Measurements from ENCODE around the gene SORCS2. TPM values are rescaled to one million over a fixed set of nuclear protein-coding genes. Genes with fewer than 3 reads are reported as not detected.

The SORCS2 gene
- total RNA-seq, 1 experiment from 2014 or later: 0.91 TPM

- DNase-seq (ENCODE audit: low read depth): no peak
Observed at GRCh38 chr4:7661066-7661748, 468.9 kb downstream of the SORCS2 start.

- no peak for DNase-seq (ENCODE audit: low read depth)
Observed at GRCh38 chr4:7661846-7662506, 469.6 kb downstream of the SORCS2 start.

- DNase-seq (ENCODE audit: low read depth): no peak
Observed at GRCh38 chr4:7662507-7662846, 470.1 kb downstream of the SORCS2 start.

- no peak for DNase-seq (ENCODE audit: low read depth)
Observed at GRCh38 chr4:7663075-7663541, 470.8 kb downstream of the SORCS2 start.

GRCh38 chr4:7664106-7664505 lies 471.8 kb downstream of the SORCS2 start:
- DNase-seq (ENCODE audit: low read depth): no peak

- DNase-seq (ENCODE audit: low read depth): no peak
Observed at GRCh38 chr4:7665321-7665720, 473.0 kb downstream of the SORCS2 start.

GRCh38 chr4:7666011-7666410 lies 473.7 kb downstream of the SORCS2 start:
- no peak for DNase-seq (ENCODE audit: low read depth)

- DNase-seq (ENCODE audit: low read depth): no peak
Observed at GRCh38 chr4:7666744-7667143, 474.4 kb downstream of the SORCS2 start.

GRCh38 chr4:7668271-7668670 lies 475.9 kb downstream of the SORCS2 start:
- DNase-seq (ENCODE audit: low read depth): no peak

GRCh38 chr4:7668826-7669225 lies 476.5 kb downstream of the SORCS2 start:
- DNase-seq (ENCODE audit: low read depth): no peak

GRCh38 chr4:7672601-7673000 lies 480.3 kb downstream of the SORCS2 start:
- DNase-seq (ENCODE audit: low read depth): no peak

- no peak for DNase-seq (ENCODE audit: low read depth)
Observed at GRCh38 chr4:7673121-7673520, 480.8 kb downstream of the SORCS2 start.

GRCh38 chr4:7674706-7675105 lies 482.4 kb downstream of the SORCS2 start:
- DNase-seq (ENCODE audit: low read depth): no peak

- DNase-seq (ENCODE audit: low read depth): no peak
Observed at GRCh38 chr4:7675136-7675535, 482.8 kb downstream of the SORCS2 start.

- no peak for DNase-seq (ENCODE audit: low read depth)
Observed at GRCh38 chr4:7675612-7676320, 483.4 kb downstream of the SORCS2 start.

GRCh38 chr4:7676398-7676922 lies 484.1 kb downstream of the SORCS2 start:
- DNase-seq (ENCODE audit: low read depth): no peak

GRCh38 chr4:7677086-7677485 lies 484.7 kb downstream of the SORCS2 start:
- DNase-seq (ENCODE audit: low read depth): no peak

GRCh38 chr4:7677799-7678301 lies 485.5 kb downstream of the SORCS2 start:
- DNase-seq (ENCODE audit: low read depth): no peak

GRCh38 chr4:7678318-7678852 lies 486.0 kb downstream of the SORCS2 start:
- DNase-seq (ENCODE audit: low read depth): no peak

GRCh38 chr4:7679406-7680040 lies 487.2 kb downstream of the SORCS2 start:
- DNase-seq (ENCODE audit: low read depth): no peak

GRCh38 chr4:7680106-7680505 lies 487.8 kb downstream of the SORCS2 start:
- DNase-seq (ENCODE audit: low read depth): no peak

GRCh38 chr4:7680731-7681130 lies 488.4 kb downstream of the SORCS2 start:
- DNase-seq (ENCODE audit: low read depth): no peak
